NCI-H1930 (cell line): ENCODE results near the gene OR56A3.
A peak's percentile ranks its signal among the peaks of the same experiment; 100 is the strongest.
"Not testable (repeated sequence)": the region's sequence is repeated elsewhere in the genome, so short reads cannot be mapped to it uniquely, and the experiment has no call there.

Experiments
- DNase-seq, 2 experiments: peaks; one replicate each; lab custom pipeline; 2025; lab: John Stamatoyannopoulos, UW

OR56A3 gene

GRCh38 chr11:5941951-5942350, at the start of gene OR56A3:
OR56A3 (plus strand) TSS chr11:5942251; CDS start chr11:5947347, 5,096 bp downstream.
- no peak for DNase-seq

GRCh38 chr11:5892908-5893307, 49.1 kb upstream of the OR56A3 start, which contains the start of gene OR52E5:
OR52E5 (plus strand) TSS chr11:5893208; CDS start chr11:5900777, 7,569 bp downstream.
- no peak for DNase-seq

- no peak for DNase-seq
Measured at GRCh38 chr11:5899534-5899933, 42.5 kb upstream of the OR56A3 start.

GRCh38 chr11:5910540-5910939, 31.5 kb upstream of the OR56A3 start:
- no peak for DNase-seq

- no peak for DNase-seq
Measured at GRCh38 chr11:5922749-5923426, 19.2 kb upstream of the OR56A3 start.

- DNase-seq, result no peak
Measured at GRCh38 chr11:5923427-5923776, 18.6 kb upstream of the OR56A3 start.

- DNase-seq, result no peak
Measured at GRCh38 chr11:5923794-5924193, 18.3 kb upstream of the OR56A3 start.

GRCh38 chr11:5928271-5928670, 13.8 kb upstream of the OR56A3 start:
- DNase-seq, result peak; percentile 75 to 76

GRCh38 chr11:5928811-5929210, 13.2 kb upstream of the OR56A3 start:
- no peak for DNase-seq

- DNase-seq, result peak in 1 of 2 experiments; percentile 40
Measured at GRCh38 chr11:5929571-5930368, 12.3 kb upstream of the OR56A3 start.

GRCh38 chr11:5930614-5931013, 11.4 kb upstream of the OR56A3 start:
- no peak for DNase-seq

- no peak for DNase-seq
Measured at GRCh38 chr11:5931061-5931460, 11.0 kb upstream of the OR56A3 start.

GRCh38 chr11:5932671-5933070, 9.4 kb upstream of the OR56A3 start:
- no peak for DNase-seq

- DNase-seq, result no peak
Measured at GRCh38 chr11:5933116-5933515, 8.9 kb upstream of the OR56A3 start.

- peak; percentile 26 to 47 for DNase-seq
Measured at GRCh38 chr11:5937868-5938602, 4.0 kb upstream of the OR56A3 start.

- DNase-seq, result no peak
Measured at GRCh38 chr11:5938603-5938965, 3.5 kb upstream of the OR56A3 start.

GRCh38 chr11:5940748-5941147, 1.3 kb upstream of the OR56A3 start:
- DNase-seq, result no peak

GRCh38 chr11:5955586-5955985, 13.5 kb downstream of the OR56A3 start:
- no peak for DNase-seq

- DNase-seq, result not testable (repeated sequence)
Measured at GRCh38 chr11:5960704-5961320, 18.8 kb downstream of the OR56A3 start.

- no peak for DNase-seq
Measured at GRCh38 chr11:5966958-5967357, 24.9 kb downstream of the OR56A3 start.

GRCh38 chr11:5967708-5968107, 25.7 kb downstream of the OR56A3 start:
- DNase-seq, result no peak

GRCh38 chr11:5968394-5968793, 26.3 kb downstream of the OR56A3 start, which contains the start of gene OR56A5:
OR56A5 (minus strand) TSS chr11:5968494; CDS start chr11:5968494, 0 bp downstream.
- DNase-seq, result no peak
